Fibroblast of villous mesenchyme (primary cell): ENCODE data around the gene TNFRSF19. TPM values are rescaled to one million over a fixed set of nuclear protein-coding genes. Genes with fewer than 3 reads are reported as not detected.

Experiments used
- DNase-seq: peaks from one replicate; pipeline ENCODE4 v3.0.0-alpha.2; 2010; ENCODE audit warnings: low read depth
- H3K4me3 ChIP-seq: 2 replicates; pipeline ENCODE4 v1.5.1; 2011; ENCODE audit warnings: low read depth, mild to moderate bottlenecking, low read length
- total RNA-seq: library from RNA; depleted of rRNA; stranded (reverse); fragments of >200 nt; gene quantifications from 2 replicates; pipeline ENCODE4 v1.2.3, GENCODE V29; 2012
- TF ChIP-seq, protein P1 (sequence below): IDR thresholded peaks from 2 replicates; pipeline ENCODE4 v1.5.1; 2012; ENCODE audit warnings: low read depth, mild to moderate bottlenecking, low read length; ENCODE audit not compliant: insufficient read depth

TNFRSF19 gene
- total RNA-seq, 1 donor, result 139 TPM

DNA sequence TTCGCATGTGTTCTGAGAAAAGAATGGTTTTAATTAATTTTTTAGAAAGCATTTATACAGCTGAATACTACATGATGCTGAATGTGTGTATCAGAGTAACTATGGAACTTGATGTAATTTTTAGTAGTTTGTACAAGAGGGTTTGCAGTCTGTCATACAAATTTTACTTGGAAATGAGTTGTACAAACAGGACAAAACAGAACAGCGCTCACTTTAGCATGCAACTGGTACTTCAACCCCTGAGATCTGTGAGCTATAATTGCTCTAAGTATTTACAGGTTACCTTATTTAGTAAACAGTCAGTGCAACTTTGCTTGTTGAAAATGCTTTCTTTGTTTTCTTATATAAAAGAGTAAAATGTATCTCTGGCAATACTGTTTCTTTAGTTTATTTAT lies 706 bp downstream of the TNFRSF19 start:
- peak; percentile 37 for DNase-seq

DNA sequence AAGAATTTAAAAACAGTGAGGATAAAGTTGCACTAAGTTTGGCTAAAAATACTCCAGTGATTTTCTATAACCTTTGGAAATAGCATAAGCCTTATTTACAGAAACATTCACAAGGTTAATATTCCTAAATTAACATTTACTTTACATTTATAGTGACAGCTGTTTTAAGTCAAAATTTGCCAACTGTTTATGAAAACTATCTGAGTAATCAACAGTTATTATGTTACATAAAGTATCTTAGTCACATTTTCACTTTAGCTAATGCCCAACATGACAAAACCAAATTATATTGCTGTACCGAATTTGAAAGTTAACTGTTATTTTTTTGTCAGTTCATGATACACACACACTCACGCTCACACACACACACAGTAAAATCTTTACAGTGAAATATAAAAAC lies 1.2 kb downstream of the TNFRSF19 start:
- no peak for DNase-seq
- peak overlapping the region; percentile 54 for H3K4me3 ChIP-seq
- TF ChIP-seq, protein P1, sequence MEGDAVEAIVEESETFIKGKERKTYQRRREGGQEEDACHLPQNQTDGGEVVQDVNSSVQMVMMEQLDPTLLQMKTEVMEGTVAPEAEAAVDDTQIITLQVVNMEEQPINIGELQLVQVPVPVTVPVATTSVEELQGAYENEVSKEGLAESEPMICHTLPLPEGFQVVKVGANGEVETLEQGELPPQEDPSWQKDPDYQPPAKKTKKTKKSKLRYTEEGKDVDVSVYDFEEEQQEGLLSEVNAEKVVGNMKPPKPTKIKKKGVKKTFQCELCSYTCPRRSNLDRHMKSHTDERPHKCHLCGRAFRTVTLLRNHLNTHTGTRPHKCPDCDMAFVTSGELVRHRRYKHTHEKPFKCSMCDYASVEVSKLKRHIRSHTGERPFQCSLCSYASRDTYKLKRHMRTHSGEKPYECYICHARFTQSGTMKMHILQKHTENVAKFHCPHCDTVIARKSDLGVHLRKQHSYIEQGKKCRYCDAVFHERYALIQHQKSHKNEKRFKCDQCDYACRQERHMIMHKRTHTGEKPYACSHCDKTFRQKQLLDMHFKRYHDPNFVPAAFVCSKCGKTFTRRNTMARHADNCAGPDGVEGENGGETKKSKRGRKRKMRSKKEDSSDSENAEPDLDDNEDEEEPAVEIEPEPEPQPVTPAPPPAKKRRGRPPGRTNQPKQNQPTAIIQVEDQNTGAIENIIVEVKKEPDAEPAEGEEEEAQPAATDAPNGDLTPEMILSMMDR, result no peak

More for the DNA sequence above, 706 bp downstream of the TNFRSF19 start:
- peak overlapping the region; percentile 54 for H3K4me3 ChIP-seq
- TF ChIP-seq, protein P1, result no peak

DNA sequence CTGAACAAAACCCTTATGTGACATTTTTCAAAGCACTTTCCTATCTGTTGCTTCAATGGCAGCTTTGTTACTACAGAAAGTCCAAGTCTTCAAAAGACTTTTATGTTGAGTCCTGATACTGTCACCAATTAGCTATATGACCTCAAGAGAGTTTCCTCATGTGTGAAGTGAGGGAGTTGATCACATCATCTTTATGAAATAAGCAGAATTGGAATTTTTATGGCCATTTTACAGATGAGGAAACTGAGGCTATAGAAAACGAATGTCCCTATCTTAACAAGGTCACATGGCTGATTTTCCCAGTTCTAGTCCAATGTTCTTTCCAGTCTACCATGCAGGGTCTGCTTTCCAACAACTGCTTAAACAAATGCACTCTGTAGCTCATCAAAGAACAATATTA lies 2.6 kb downstream of the TNFRSF19 start:
- TF ChIP-seq, protein P1, result no peak
- no peak for DNase-seq
- H3K4me3 ChIP-seq, result peak overlapping the region; percentile 54

DNA sequence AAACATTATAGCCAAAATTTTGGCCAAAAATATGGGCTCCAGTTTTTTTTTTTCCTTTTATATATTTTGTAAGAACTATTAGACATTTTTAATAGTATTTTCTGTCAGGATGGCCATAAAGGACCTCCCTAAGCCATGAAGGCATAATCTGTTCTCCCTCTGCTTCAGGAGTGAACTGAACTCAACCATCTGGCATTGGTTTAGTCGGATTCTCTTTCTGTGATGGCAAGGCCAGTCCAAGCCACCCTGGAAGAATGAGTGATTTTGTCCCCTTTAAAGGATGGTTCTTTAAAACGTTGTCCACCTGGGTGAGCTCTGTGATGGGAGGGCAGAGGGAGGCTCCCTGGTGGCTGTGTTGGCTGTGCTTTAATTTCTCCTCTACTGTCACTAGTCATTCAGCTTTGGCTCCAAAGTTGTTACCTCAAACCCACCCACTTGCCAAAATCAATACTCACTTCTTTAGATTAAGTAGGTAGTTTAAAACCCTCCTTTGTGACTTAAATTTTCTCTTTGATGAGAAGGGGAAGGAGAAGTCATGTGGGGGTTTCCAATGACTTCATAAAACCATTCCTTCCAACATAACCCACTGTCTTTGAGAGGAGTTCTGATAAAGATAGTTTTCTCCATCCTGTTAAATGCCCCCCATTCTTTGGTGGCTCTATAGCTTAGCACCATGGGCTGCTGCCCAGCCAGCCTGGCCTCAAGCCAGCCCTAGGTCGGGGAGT lies 4.4 kb downstream of the TNFRSF19 start:
- no peak overlapping the region for H3K4me3 ChIP-seq
- DNase-seq, result no peak
- TF ChIP-seq, protein P1, result no peak

DNA sequence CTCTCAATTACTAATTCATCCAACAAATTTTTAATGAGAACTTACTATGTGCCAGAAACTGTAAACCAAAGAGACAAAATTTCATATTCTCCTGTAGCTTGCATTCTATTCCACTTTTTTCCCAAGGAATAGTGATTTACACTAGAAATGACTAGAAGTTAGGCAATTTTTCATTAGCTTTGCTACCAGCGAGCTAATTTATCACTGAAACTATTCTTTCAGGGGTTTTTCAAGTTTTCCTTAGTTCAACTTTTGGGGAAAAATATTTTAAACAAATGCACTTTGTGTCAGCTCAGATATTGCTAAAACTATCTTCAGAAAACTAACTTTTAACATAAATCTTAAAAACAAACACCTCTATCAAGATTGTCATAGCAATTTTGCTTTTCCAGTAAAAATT lies 5.4 kb downstream of the TNFRSF19 start:
- DNase-seq, result no peak
- H3K4me3 ChIP-seq, result no peak overlapping the region
- TF ChIP-seq, protein P1, result no peak

GRCh38 chr13:23578411-23579071 lies 8.3 kb downstream of the TNFRSF19 start:
- H3K4me3 ChIP-seq, result peak overlapping the region; percentile 83
- peak; percentile 69 for DNase-seq
- TF ChIP-seq, protein P1, result peak; percentile 62
